Right lobe of liver (tissue), 6 donors: ENCODE data around the gene BAIAP2L2. TPM values are rescaled to one million over a fixed set of nuclear protein-coding genes. Genes with fewer than 3 reads are reported as not detected.

Experiments used
- ATAC-seq, 4 donors: fragments of 200-7000 bp; cut with Tn5 transposase; one replicate each; pipeline ENCODE4 v1.9.1; 2020; ENCODE audit warnings: mild to moderate bottlenecking in 4 of 4, moderate library complexity in 4 of 4
- DNase-seq, 3 donors: peaks; one replicate each; pipeline ENCODE4 v3.0.0-alpha.2; 2020
- H3K27ac ChIP-seq, 3 donors: fragments of 200-600 bp; one replicate each; pipeline ENCODE4 v1.8.0; 2022
- H3K27me3 ChIP-seq, 2 donors: fragments of 200-600 bp; one replicate each; pipeline ENCODE4 v1.8.0; 2022
- H3K36me3 ChIP-seq, 4 donors: fragments of 200-600 bp; sonication (generic) in 1 of 4; one replicate each; pipeline versions ENCODE4 v1.5.1 to v1.8.0; 2017 to 2022; ENCODE audit warnings: control low read depth in 1 of 4
- H3K4me1 ChIP-seq, 4 donors: fragments of 200-600 bp; sonication (generic) in 1 of 4; one replicate each; pipeline versions ENCODE4 v1.5.1 to v1.8.0; 2017 to 2022; ENCODE audit warnings: control low read depth in 1 of 4
- H3K4me3 ChIP-seq, 3 donors: fragments of 200-600 bp; one replicate each; pipeline ENCODE4 v1.8.0; 2022
- H3K9me3 ChIP-seq, 4 donors: fragments of 200-600 bp; sonication (generic) in 1 of 4; one replicate each; pipeline versions ENCODE4 v1.5.1 to v1.8.0; 2017 to 2022; ENCODE audit warnings: control low read depth in 1 of 4
- POLR2A ChIP-seq: fragments of 450-650 bp; IDR thresholded peaks from one replicate; pipeline ENCODE4 v1.6.1; 2017; ENCODE audit warnings: antibody characterized with exemption, mild to moderate bottlenecking
- WGBS: methylation state at CpG from one replicate; pipeline ENCODE4 v1.1.6; 2018; ENCODE audit warnings: low coverage, low lambda C conversion rate; ENCODE audit not compliant: insufficient coverage; ENCODE audit errors: missing lambda C conversion rate; 5-methylcytosine and 5-hydroxymethylcytosine counted together
- intact Hi-C, 2 donors: fragments of 100-400 bp; cut with DNase I; formaldehyde crosslinking; loops; one replicate each; pipeline versions ENCODE4 v1.11.2 to v1.14.1; 2022
- total RNA-seq, 6 experiments: library from RNA; depleted of rRNA in 2 of 6; stranded (reverse); fragments of >200 nt in 2 of 6; fragmentation: NEBNext Ultra II Directional in 3 of 6; extraction: Animal tissue kit (Norgen Biotek cat#: 25700) in 3 of 6; gene quantifications; one replicate each; pipeline versions ENCODE4 v1.1.0 to v1.2.4, GENCODE V29; 2016 to 2023
- TF ChIP-seq, protein P1 (sequence below), 4 donors: fragments of 200-600 bp in 3 of 4; fragments of 450-650 bp in 1 of 4; IDR thresholded peaks; one replicate each; pipeline versions ENCODE4 v1.5.1 to v1.8.0; 2016 to 2022; ENCODE audit warnings: antibody characterized with exemption in 4 of 4, mild to moderate bottlenecking in 2 of 4
- donor health status: DM: no; HTN: yes; CAD: no.
- donor health status: DM: no; HTN: no; CAD: no.
- donor health status: DM: no; HTN: no; CAD: no.
- donor health status: DM: no; HTN: yes; CAD: no.
- donor health status: DM: no; HTN: yes; CAD: no.

The BAIAP2L2 gene
- total RNA-seq, 6 experiments from 2014 or later: 0.79 to 5.0 (median 1.4) TPM

DNA sequence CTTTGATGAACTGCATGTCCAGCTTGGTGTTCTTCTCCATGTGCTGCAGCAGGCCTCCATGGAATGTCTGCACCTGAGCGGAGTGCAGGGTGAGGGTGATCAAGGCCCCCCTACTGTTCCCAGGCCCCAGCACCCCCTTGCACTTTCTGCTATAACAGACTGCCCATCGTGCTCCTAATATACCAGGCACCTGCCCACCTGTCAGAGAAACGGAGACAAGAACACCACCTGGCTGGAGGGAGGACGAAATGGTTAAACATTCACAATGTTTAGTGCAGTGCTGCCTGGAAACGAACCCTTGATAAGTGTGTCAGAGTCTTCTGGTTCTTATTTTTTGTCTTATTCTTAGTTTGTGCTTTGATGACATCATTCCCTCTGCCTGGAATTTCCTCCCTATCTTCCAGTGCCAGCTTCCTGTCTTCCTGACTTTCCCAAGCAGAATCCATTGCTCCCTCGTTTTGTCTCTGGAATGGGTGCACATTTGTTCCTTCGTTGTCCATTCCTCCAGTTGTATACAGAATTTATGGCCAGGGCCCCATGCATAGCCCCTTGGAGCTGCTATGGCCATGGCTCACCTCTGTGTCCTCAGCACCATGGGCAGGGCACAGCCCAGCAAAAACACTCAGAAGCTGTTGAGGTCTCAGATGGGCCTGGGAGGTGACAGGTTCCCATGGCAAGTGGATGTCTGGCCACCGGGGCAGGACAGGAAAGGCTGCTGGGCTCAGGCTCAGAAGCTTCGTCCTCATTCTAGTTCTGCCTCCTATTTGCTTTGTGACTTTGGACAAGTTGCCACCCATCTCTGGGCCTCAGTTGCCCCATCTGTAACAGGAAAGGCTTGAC lies 11.9 kb downstream of the BAIAP2L2 start:
- Histone ChIP-seq H3K27ac (no peak overlapping the region), H3K4me1 (no peaks in the 10 kb centered on the region), H3K27me3 (no peaks in the 10 kb centered on the region), H3K36me3 (no peaks in the 10 kb centered on the region), H3K4me3 (no peak overlapping the region), H3K9me3 (no peaks in the 10 kb centered on the region)
- peak in 3 of 4 donors; percentile 12 to 31 (median 29) for ATAC-seq
- 50% methylated on average over 5 of the region's 9 CpGs for WGBS
- TF ChIP-seq, protein P1, sequence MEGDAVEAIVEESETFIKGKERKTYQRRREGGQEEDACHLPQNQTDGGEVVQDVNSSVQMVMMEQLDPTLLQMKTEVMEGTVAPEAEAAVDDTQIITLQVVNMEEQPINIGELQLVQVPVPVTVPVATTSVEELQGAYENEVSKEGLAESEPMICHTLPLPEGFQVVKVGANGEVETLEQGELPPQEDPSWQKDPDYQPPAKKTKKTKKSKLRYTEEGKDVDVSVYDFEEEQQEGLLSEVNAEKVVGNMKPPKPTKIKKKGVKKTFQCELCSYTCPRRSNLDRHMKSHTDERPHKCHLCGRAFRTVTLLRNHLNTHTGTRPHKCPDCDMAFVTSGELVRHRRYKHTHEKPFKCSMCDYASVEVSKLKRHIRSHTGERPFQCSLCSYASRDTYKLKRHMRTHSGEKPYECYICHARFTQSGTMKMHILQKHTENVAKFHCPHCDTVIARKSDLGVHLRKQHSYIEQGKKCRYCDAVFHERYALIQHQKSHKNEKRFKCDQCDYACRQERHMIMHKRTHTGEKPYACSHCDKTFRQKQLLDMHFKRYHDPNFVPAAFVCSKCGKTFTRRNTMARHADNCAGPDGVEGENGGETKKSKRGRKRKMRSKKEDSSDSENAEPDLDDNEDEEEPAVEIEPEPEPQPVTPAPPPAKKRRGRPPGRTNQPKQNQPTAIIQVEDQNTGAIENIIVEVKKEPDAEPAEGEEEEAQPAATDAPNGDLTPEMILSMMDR (IDR thresholded peaks at IDR 0.05): no peak
- no peak for TF ChIP-seq POLR2A
- no peak for DNase-seq
- intact Hi-C loops: no loop called here

DNA sequence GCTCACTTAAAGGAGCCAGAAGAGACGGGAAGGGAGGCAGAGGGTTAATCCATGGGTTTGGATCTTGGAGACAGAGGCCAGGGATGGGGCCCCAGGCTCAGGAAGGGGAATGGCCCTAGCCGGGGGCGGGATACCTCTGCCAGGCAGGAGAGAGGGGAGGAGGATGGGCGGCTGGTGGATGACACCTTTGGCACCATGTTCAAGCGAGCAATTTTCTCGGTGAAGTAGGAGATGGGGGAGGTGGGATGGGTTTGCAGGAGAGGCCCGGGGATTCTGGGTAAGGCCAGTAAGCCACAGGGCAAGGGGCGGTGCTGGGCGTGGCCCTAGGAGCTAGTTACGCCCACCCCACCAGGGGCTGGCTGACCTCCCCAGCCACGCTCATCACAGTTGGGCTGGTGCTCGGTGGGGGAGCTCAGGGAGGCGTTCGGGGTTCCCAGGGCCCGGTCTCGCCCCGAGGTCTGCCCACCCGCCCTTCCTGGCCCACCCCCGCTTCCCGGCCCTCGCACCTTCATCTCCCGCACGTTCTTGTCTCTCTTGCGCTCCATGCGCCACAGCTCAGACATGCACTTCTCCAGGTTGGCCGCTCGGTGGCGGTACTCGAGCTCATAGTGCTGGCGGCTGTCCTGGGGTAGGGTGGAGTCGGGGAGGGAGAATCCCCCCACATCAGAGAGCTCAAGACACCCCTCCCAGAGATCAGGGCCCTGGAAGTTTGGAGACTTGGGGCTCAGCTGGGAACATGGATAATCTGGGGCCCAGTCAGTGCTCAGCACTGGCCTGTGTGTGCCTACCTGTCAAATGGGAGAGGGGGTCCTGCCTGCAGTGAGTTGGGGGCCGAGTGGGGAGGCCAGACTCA lies 12.7 kb downstream of the BAIAP2L2 start:
- intact Hi-C loops: no loop called here
- DNase-seq (peak in 2 of 3 donors; percentile 14 to 44), ATAC-seq (peak in 2 of 4 donors; percentile 10 to 26)
- Histone ChIP-seq H3K27me3 (no peaks in the 10 kb centered on the region), H3K4me3 (no peak overlapping the region), H3K4me1 (no peaks in the 10 kb centered on the region), H3K36me3 (no peaks in the 10 kb centered on the region), H3K27ac (no peak overlapping the region), H3K9me3 (no peaks in the 10 kb centered on the region)
- WGBS: 55% methylated on average over 19 of the region's 32 CpGs
- TF ChIP-seq POLR2A: no peak
- TF ChIP-seq, protein P1 (IDR thresholded peaks at IDR 0.05): peak in 1 of 4 donors; percentile 12

DNA sequence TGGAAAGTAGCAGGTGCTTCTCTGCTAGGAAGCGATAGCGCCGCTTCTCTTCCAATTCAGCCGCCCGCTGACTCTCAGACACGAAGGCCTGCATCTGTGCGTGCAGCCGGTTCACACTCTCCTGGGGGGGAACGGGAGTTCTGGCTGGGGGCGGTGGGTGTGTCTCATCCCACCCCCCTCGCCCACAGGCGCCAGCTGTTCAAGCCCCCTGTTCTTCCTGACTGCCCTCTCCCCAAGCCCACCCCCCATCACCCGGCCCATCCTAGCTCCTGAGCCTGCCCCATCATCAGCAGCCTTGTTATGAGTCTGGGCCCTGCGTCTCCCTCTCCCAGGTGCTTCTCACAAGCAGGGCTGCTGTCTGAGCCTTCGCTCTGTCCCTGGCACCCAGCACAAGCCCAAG lies 13.4 kb downstream of the BAIAP2L2 start:
- H3K27me3 ChIP-seq: no peaks in the 10 kb centered on the region
- peak in 1 of 4 donors; percentile 11 for ATAC-seq
- TF ChIP-seq, protein P1 (IDR thresholded peaks at IDR 0.05): no peak
- TF ChIP-seq POLR2A: no peak
- H3K4me3 ChIP-seq: no peak overlapping the region
- H3K27ac ChIP-seq: no peak overlapping the region
- no peaks in the 10 kb centered on the region for H3K4me1 ChIP-seq
- 67% methylated on average over 9 of the region's 15 CpGs for WGBS
- no peak for DNase-seq
- H3K36me3 ChIP-seq: no peaks in the 10 kb centered on the region
- intact Hi-C loops: no loop called here
- H3K9me3 ChIP-seq: no peaks in the 10 kb centered on the region

DNA sequence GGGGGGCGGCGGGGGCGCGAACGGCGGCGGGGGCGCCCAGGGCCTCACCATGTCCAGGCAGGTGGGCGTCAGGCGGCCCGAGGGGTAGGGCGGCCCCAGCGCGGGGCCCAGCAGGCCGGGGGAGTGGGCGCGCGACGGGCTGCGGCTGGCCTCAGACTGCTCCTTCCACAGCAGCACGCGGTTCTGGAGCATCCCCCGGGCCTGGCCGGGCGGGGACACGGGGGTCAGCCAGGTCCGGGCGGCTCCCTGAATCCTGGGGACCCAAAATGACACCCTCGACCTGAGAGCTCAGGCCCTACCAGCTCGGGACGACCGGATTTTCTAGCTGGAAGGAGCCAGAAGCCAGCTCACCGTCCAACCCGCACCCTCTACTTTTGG lies 21.0 kb downstream of the BAIAP2L2 start:
- intact Hi-C loops: no loop called here
- DNase-seq: peak in 1 of 3 donors; percentile 50
- 0% methylated on average over 1 of the region's 34 CpGs for WGBS
- no peaks in the 10 kb centered on the region for H3K27me3 ChIP-seq
- no peaks in the 10 kb centered on the region for H3K36me3 ChIP-seq
- no peaks in the 10 kb centered on the region for H3K9me3 ChIP-seq
- no peak overlapping the region for H3K27ac ChIP-seq
- TF ChIP-seq POLR2A: no peak
- TF ChIP-seq, protein P1 (IDR thresholded peaks at IDR 0.05): no peak
- H3K4me3 ChIP-seq: no peak overlapping the region
- ATAC-seq: peak in 1 of 4 donors; percentile 21
- H3K4me1 ChIP-seq: no peaks in the 10 kb centered on the region
